Measurements from ENCODE around the gene INSM2.

The INSM2 gene

GRCh38 chr14:35533357-35534207, at the start of gene INSM2:
TSS of gene INSM2 (plus strand) at chr14:35534164. CDS start at chr14:35534253, 89 bp downstream.
- peak; percentile 68 for DNase-seq (ENCODE audit: low read depth)

GRCh38 chr14:35492569-35493014, 41.4 kb upstream of the INSM2 start:
- DNase-seq (ENCODE audit: low read depth): no peak

- no peak for DNase-seq (ENCODE audit: low read depth)
Measured at GRCh38 chr14:35495278-35495677, 38.7 kb upstream of the INSM2 start.

- no peak for DNase-seq (ENCODE audit: low read depth)
Measured at GRCh38 chr14:35499180-35499579, 34.8 kb upstream of the INSM2 start.

GRCh38 chr14:35503646-35504045, 30.3 kb upstream of the INSM2 start:
- DNase-seq (ENCODE audit: low read depth): no peak

- DNase-seq (ENCODE audit: low read depth): no peak
Measured at GRCh38 chr14:35504260-35504659, 29.7 kb upstream of the INSM2 start.

GRCh38 chr14:35506461-35506860, 27.5 kb upstream of the INSM2 start:
- DNase-seq (ENCODE audit: low read depth): no peak

- no peak for DNase-seq (ENCODE audit: low read depth)
Measured at GRCh38 chr14:35506927-35507326, 27.0 kb upstream of the INSM2 start.

GRCh38 chr14:35509846-35510245, 24.1 kb upstream of the INSM2 start:
- DNase-seq (ENCODE audit: low read depth): no peak

GRCh38 chr14:35512765-35513164, 21.2 kb upstream of the INSM2 start:
- no peak for DNase-seq (ENCODE audit: low read depth)

GRCh38 chr14:35515916-35516315, 18.0 kb upstream of the INSM2 start:
- no peak for DNase-seq (ENCODE audit: low read depth)

GRCh38 chr14:35519986-35520385, 14.0 kb upstream of the INSM2 start:
- no peak for DNase-seq (ENCODE audit: low read depth)

- no peak for DNase-seq (ENCODE audit: low read depth)
Measured at GRCh38 chr14:35525695-35526094, 8.3 kb upstream of the INSM2 start.

- no peak for DNase-seq (ENCODE audit: low read depth)
Measured at GRCh38 chr14:35526962-35527361, 7.0 kb upstream of the INSM2 start.

GRCh38 chr14:35531960-35532747, 1.8 kb upstream of the INSM2 start:
- no peak for DNase-seq (ENCODE audit: low read depth)

GRCh38 chr14:35532783-35533356, 1.1 kb upstream of the INSM2 start:
- no peak for DNase-seq (ENCODE audit: low read depth)

- DNase-seq (ENCODE audit: low read depth): no peak
Measured at GRCh38 chr14:35534208-35534872, 376 bp downstream of the INSM2 start.

- peak; percentile 50 for DNase-seq (ENCODE audit: low read depth)
Measured at GRCh38 chr14:35534873-35535482, 1.0 kb downstream of the INSM2 start.

- no peak for DNase-seq (ENCODE audit: low read depth)
Measured at GRCh38 chr14:35535483-35536112, 1.6 kb downstream of the INSM2 start.

- DNase-seq (ENCODE audit: low read depth): no peak
Measured at GRCh38 chr14:35539969-35540368, 6.0 kb downstream of the INSM2 start.

- DNase-seq (ENCODE audit: low read depth): no peak
Measured at GRCh38 chr14:35543006-35543405, 9.0 kb downstream of the INSM2 start.

Data from stimulated activated CD8-positive, alpha-beta memory T cell treated with anti-CD3 and anti-CD28 coated beads, Interleukin-4, amount 100 ng/mL, for 24 hours (primary cell).